Tibial nerve (tissue), 4 donors: Measurements from ENCODE around the gene UQCC3.

Source experiments
- CTCF ChIP-seq, 5 experiments: fragments of 200-600 bp in 3 of 5; fragments of 450-650 bp in 2 of 5; sonication (generic) in 3 of 5; IDR thresholded peaks; one replicate each; pipeline ENCODE4 v1.5.1; 2016 to 2019; ENCODE audit warnings: antibody characterized with exemption in 5 of 5, mild to moderate bottlenecking in 3 of 5, moderate library complexity in 2 of 5
- EP300 ChIP-seq, 2 donors: sonication (generic); formaldehyde crosslinking; IDR thresholded peaks; one replicate each; pipeline ENCODE4 v1.6.1; 2017; ENCODE audit warnings: antibody characterized with exemption in 2 of 2, mild to moderate bottlenecking in 1 of 2
- POLR2A ChIP-seq, 2 donors: fragments of 450-650 bp; IDR thresholded peaks; one replicate each; pipeline ENCODE4 v1.6.1; 2017; ENCODE audit warnings: antibody characterized with exemption in 2 of 2, mild to moderate bottlenecking in 2 of 2, moderate library complexity in 2 of 2

- TF ChIP-seq CTCF (IDR thresholded peaks at IDR 0.05), result no peak
- TF ChIP-seq POLR2A (IDR thresholded peaks at IDR 0.05), result no peak
- no peak for TF ChIP-seq EP300 (IDR thresholded peaks at IDR 0.05)
Observed at GRCh38 chr11:62622476-62623089, 48.9 kb upstream of the UQCC3 start.
